HEK293 (cell line): ENCODE data around the gene CHMP6.

ENCODE experiments used
- CTCF ChIA-PET: fragments of 350-600 bp; formaldehyde crosslinking; extraction: SDS; loops from one replicate; lab custom pipeline; 2021; ENCODE audit warnings: antibody characterized with exemption; lab: Yijun Ruan, JAX
- POLR2A ChIA-PET: fragments of 300-600 bp; formaldehyde crosslinking; extraction: SDS; loops from one replicate; lab custom pipeline; 2020; ENCODE audit warnings: antibody characterized with exemption, inconsistent platforms; lab: Yijun Ruan, JAX
- H3K27ac ChIP-seq: fragments of 200-500 bp; sonication (Bioruptor generic); 2 replicates; pipeline ENCODE4 v1.5.1; 2014; ENCODE audit warnings: low read depth, low read length, control low read depth, inconsistent platforms; ENCODE audit errors: extremely low read depth
- H3K36me3 ChIP-seq, 2 experiments: fragments of 200-500 bp in 1 of 2; sonication (Bioruptor generic) in 1 of 2; 1 replicate in 1 of 2; 2 replicates in 1 of 2; pipeline ENCODE4 v1.5.1; 2014 to 2017; ENCODE audit warnings: inconsistent platforms in 2 of 2, low read length in 2 of 2; ENCODE audit not compliant: control insufficient read depth in 2 of 2, insufficient read depth in 1 of 2
- H3K4me1 ChIP-seq: fragments of 200-500 bp; sonication (Bioruptor generic); 2 replicates; pipeline ENCODE4 v1.5.1; 2014; ENCODE audit warnings: mild to moderate bottlenecking, low read length, inconsistent platforms; ENCODE audit not compliant: control insufficient read depth, insufficient read depth
- H3K4me3 ChIP-seq: 2 replicates; pipeline ENCODE4 v1.5.1; 2011; ENCODE audit warnings: low read depth, mild to moderate bottlenecking, control low read depth, low read length, moderate library complexity
- H3K9me3 ChIP-seq: fragments of 200-500 bp; sonication (Bioruptor generic); 2 replicates; pipeline ENCODE4 v1.5.1; 2014; ENCODE audit warnings: low read depth, low read length, inconsistent platforms; ENCODE audit not compliant: control insufficient read depth, insufficient read depth
- GLIS1 ChIP-seq: fragments of 450-650 bp; formaldehyde crosslinking; IDR thresholded peaks from 2 replicates; pipeline ENCODE4 v1.5.1; 2016; ENCODE audit warnings: missing biosample characterization, missing genetic modification characterization
- GLIS2 ChIP-seq: fragments of 450-650 bp; formaldehyde crosslinking; IDR thresholded peaks from 2 replicates; pipeline ENCODE4 v1.5.1; 2016; ENCODE audit warnings: missing biosample characterization, missing genetic modification characterization
- HOXD13 ChIP-seq: sonication (generic); formaldehyde crosslinking; IDR thresholded peaks from 2 replicates; pipeline ENCODE4 v1.8.0; 2022; ENCODE audit warnings: missing genetic modification reagents, borderline replicate concordance
- KLF16 ChIP-seq: fragments of 450-650 bp; formaldehyde crosslinking; IDR thresholded peaks from 2 replicates; pipeline ENCODE4 v1.5.1; 2017; ENCODE audit warnings: missing biosample characterization, missing genetic modification characterization
- PRDM4 ChIP-seq: fragments of 450-650 bp; formaldehyde crosslinking; IDR thresholded peaks from 2 replicates; pipeline ENCODE4 v1.5.1; 2017; ENCODE audit warnings: missing biosample characterization, missing genetic modification characterization
- SCRT2 ChIP-seq: fragments of 450-650 bp; formaldehyde crosslinking; IDR thresholded peaks from 2 replicates; pipeline ENCODE4 v1.5.1; 2016; ENCODE audit warnings: missing biosample characterization, missing genetic modification characterization
- ZBTB21 ChIP-seq: fragments of 450-650 bp; formaldehyde crosslinking; IDR thresholded peaks from 2 replicates; pipeline ENCODE4 v1.5.1; 2017; ENCODE audit warnings: missing biosample characterization, missing genetic modification characterization
- ZBTB7A ChIP-seq: fragments of 450-650 bp; formaldehyde crosslinking; IDR thresholded peaks from 2 replicates; pipeline ENCODE4 v1.5.1; 2016; ENCODE audit warnings: low read depth, missing biosample characterization, missing genetic modification characterization
- ZFP41 ChIP-seq: fragments of 450-650 bp; formaldehyde crosslinking; IDR thresholded peaks from 2 replicates; pipeline ENCODE4 v1.5.1; 2016; ENCODE audit warnings: missing biosample characterization, missing genetic modification characterization, borderline replicate concordance
- ZNF19 ChIP-seq: fragments of 450-650 bp; formaldehyde crosslinking; IDR thresholded peaks from 2 replicates; pipeline ENCODE4; 2016; ENCODE audit warnings: missing biosample characterization, missing genetic modification characterization, low read depth
- ZNF211 ChIP-seq: fragments of 450-650 bp; formaldehyde crosslinking; IDR thresholded peaks from 2 replicates; pipeline ENCODE4 v1.5.1; 2016; ENCODE audit warnings: low read depth, missing biosample characterization, missing genetic modification characterization
- ZNF239 ChIP-seq: fragments of 450-650 bp; formaldehyde crosslinking; IDR thresholded peaks from 2 replicates; pipeline ENCODE4 v1.5.1; 2016; ENCODE audit warnings: missing biosample characterization, missing genetic modification characterization
- ZNF280C ChIP-seq: fragments of 450-650 bp; formaldehyde crosslinking; IDR thresholded peaks from 2 replicates; pipeline ENCODE4 v1.5.1; 2016; ENCODE audit warnings: missing biosample characterization, missing genetic modification characterization
- ZNF366 ChIP-seq: fragments of 450-650 bp; formaldehyde crosslinking; conservative IDR thresholded peaks from 2 replicates; pipeline ENCODE4 v1.5.1; 2016; ENCODE audit warnings: missing biosample characterization, missing genetic modification characterization
- ZNF518A ChIP-seq: fragments of 450-650 bp; formaldehyde crosslinking; conservative IDR thresholded peaks from 2 replicates; pipeline ENCODE4 v1.5.1; 2016; ENCODE audit warnings: low read depth, missing biosample characterization, missing genetic modification characterization
- ZNF549 ChIP-seq: fragments of 450-650 bp; IDR thresholded peaks from 2 replicates; pipeline ENCODE4 v1.5.1; 2018; ENCODE audit warnings: missing biosample characterization, missing genetic modification characterization, mild to moderate bottlenecking, inconsistent platforms, moderate library complexity
- ZNF629 ChIP-seq: fragments of 450-650 bp; formaldehyde crosslinking; IDR thresholded peaks from 2 replicates; pipeline ENCODE4 v1.5.1; 2017; ENCODE audit warnings: missing biosample characterization, missing genetic modification characterization
- ZNF645 ChIP-seq: fragments of 450-650 bp; formaldehyde crosslinking; IDR thresholded peaks from 2 replicates; pipeline ENCODE4; 2016; ENCODE audit warnings: missing biosample characterization, missing genetic modification characterization
- ZNF664 ChIP-seq: fragments of 450-650 bp; formaldehyde crosslinking; IDR thresholded peaks from 2 replicates; pipeline ENCODE4 v1.5.1; 2016; ENCODE audit warnings: missing biosample characterization, missing genetic modification characterization
- ZNF701 ChIP-seq: fragments of 450-650 bp; formaldehyde crosslinking; IDR thresholded peaks from 2 replicates; pipeline ENCODE4 v1.5.1; 2016; ENCODE audit warnings: missing biosample characterization, missing genetic modification characterization
- ZNF747 ChIP-seq: fragments of 450-650 bp; formaldehyde crosslinking; IDR thresholded peaks from 2 replicates; pipeline ENCODE4 v1.5.1; 2016; ENCODE audit warnings: missing biosample characterization, missing genetic modification characterization
- ZNF768 ChIP-seq: fragments of 450-650 bp; formaldehyde crosslinking; IDR thresholded peaks from 2 replicates; pipeline ENCODE4 v1.5.1; 2018; ENCODE audit warnings: missing biosample characterization, mild to moderate bottlenecking, missing genetic modification characterization
- ZNF792 ChIP-seq: fragments of 450-650 bp; formaldehyde crosslinking; IDR thresholded peaks from 2 replicates; pipeline ENCODE4 v1.5.1; 2016; ENCODE audit warnings: missing biosample characterization, missing genetic modification characterization
- ZNF837 ChIP-seq: fragments of 450-650 bp; formaldehyde crosslinking; IDR thresholded peaks from 2 replicates; pipeline ENCODE4 v1.5.1; 2016; ENCODE audit warnings: missing biosample characterization, missing genetic modification characterization
- ZSCAN16 ChIP-seq: fragments of 450-650 bp; formaldehyde crosslinking; IDR thresholded peaks from 2 replicates; pipeline ENCODE4 v1.5.1; 2016; ENCODE audit warnings: missing biosample characterization, missing genetic modification characterization

The CHMP6 gene

GRCh38 chr17:80992948-80993624, 1.4 kb downstream of the CHMP6 start:
- Histone ChIP-seq H3K4me1 (peaks cover 2% of the 10 kb centered on the region; the same call in 1 of the 2 replicates), H3K27ac (no peak overlapping the region), H3K4me3 (no peak overlapping the region), H3K36me3 (peaks cover 0 to 30% of the 10 kb centered on the region in 2 experiments; a peak in 2 of 3 replicates), H3K9me3 (no peaks in the 10 kb centered on the region)
- TF ChIP-seq GLIS2: peak; percentile 13; the same call in 1 of the 2 replicates
- TF ChIP-seq ZBTB7A: no peak
- peak; percentile 20; the same call in 1 of the 2 replicates for TF ChIP-seq GLIS1
- no peak for TF ChIP-seq PRDM4 (tag by site-specific recombination)
- peak; percentile 57; the same call in 1 of the 2 replicates for TF ChIP-seq SCRT2 (tag by site-specific recombination)
- TF ChIP-seq ZNF280C (tag by site-specific recombination): no peak
- no peak for TF ChIP-seq ZBTB21 (tag by site-specific recombination)
- TF ChIP-seq ZFP41 (tag by site-specific recombination): no peak
- TF ChIP-seq ZNF701 (tag by site-specific recombination): no peak
- no peak for TF ChIP-seq ZNF211 (tag by site-specific recombination)
- TF ChIP-seq ZNF747 (tag by site-specific recombination): no peak
- TF ChIP-seq ZNF645 (tag by site-specific recombination): no peak
- POLR2A ChIA-PET: interaction anchor here (0.7 to 1.0 kb wide), 2 partner anchors 11 to 42 kb away, joined by 3 to 4 read pairs; partner anchors contain the start of gene BAIAP2
- CTCF ChIA-PET: interaction anchor here (0.8 to 2.7 kb wide), 3 partner anchors 17 to 109 kb away, joined by 3 to 14 read pairs (median 4); no protein-coding TSS in a partner anchor

GRCh38 chr17:80995131-80995530, 3.5 kb downstream of the CHMP6 start:
- H3K4me3 ChIP-seq: no peak overlapping the region
- H3K27ac ChIP-seq: no peak overlapping the region
- H3K4me1 ChIP-seq: peaks cover 2% of the 10 kb centered on the region; the same call in 1 of the 2 replicates
- CTCF ChIA-PET: interaction anchor here (1.3 kb wide), 1 partner anchor 107 kb away, joined by 6 read pairs; no protein-coding TSS in a partner anchor
- no peaks in the 10 kb centered on the region for H3K9me3 ChIP-seq
- H3K36me3 ChIP-seq: peaks cover 0 to 51% of the 10 kb centered on the region in 2 experiments; a peak in 2 of 3 replicates
- POLR2A ChIA-PET: no interaction called here
- no peak for TF ChIP-seq ZNF792 (tag by site-specific recombination)
- TF ChIP-seq KLF16: no peak
- TF ChIP-seq ZNF239 (tag by site-specific recombination): no peak
- TF ChIP-seq HOXD13 (CRISPR knock-in tag): no peak
- TF ChIP-seq ZNF518A: no peak
- no peak for TF ChIP-seq ZNF664 (tag by site-specific recombination)
- no peak for TF ChIP-seq ZNF837 (tag by site-specific recombination)
- TF ChIP-seq ZNF768 (tag by site-specific recombination): no peak
- no peak for TF ChIP-seq ZNF19 (tag by site-specific recombination)
- no peak for TF ChIP-seq ZNF366
- TF ChIP-seq ZSCAN16 (tag by site-specific recombination): no peak
- TF ChIP-seq ZNF629: no peak
- TF ChIP-seq ZNF549: no peak
